ENCODE measurements around the gene NEURL1.

DNA sequence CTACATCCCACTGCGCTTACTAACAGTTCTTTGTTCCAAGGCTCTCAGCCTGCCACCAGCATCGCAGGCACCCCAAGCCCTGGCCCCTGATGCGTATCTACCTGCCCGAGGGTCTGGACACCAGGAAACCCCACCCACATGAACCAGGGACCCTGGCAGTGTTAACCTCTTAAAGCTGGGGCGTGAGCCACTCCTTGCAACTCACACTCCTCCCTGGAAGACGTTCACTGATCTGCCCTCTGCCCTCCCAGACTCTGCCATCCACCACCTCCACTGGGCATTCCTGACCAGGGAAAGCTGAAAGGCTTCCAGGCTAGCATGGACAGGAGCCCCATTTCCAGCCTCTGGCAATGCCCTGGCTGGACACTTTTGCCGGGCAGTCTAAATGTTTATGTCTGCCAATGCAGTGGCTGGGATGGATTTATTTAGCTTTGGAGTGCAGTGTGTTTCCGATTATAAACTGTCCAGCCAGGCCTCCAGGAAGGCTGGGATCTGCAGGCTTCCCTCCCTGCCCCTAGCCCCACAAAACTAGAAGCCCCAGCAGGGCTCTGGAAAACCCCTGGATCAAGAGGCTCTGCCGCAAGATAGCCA lies 117.5 kb downstream of the NEURL1 start:
- no peak for TF ChIP-seq EZH2 (IDR thresholded peaks at IDR 0.05; ENCODE audit: borderline replicate concordance, low read length)
- TF ChIP-seq, protein P1, sequence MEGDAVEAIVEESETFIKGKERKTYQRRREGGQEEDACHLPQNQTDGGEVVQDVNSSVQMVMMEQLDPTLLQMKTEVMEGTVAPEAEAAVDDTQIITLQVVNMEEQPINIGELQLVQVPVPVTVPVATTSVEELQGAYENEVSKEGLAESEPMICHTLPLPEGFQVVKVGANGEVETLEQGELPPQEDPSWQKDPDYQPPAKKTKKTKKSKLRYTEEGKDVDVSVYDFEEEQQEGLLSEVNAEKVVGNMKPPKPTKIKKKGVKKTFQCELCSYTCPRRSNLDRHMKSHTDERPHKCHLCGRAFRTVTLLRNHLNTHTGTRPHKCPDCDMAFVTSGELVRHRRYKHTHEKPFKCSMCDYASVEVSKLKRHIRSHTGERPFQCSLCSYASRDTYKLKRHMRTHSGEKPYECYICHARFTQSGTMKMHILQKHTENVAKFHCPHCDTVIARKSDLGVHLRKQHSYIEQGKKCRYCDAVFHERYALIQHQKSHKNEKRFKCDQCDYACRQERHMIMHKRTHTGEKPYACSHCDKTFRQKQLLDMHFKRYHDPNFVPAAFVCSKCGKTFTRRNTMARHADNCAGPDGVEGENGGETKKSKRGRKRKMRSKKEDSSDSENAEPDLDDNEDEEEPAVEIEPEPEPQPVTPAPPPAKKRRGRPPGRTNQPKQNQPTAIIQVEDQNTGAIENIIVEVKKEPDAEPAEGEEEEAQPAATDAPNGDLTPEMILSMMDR (conservative IDR thresholded peaks at IDR 0.05 in 1 of 2, IDR thresholded peaks at IDR 0.05 in 1 of 2; ENCODE audit: extremely low read depth in 1 of 2, insufficient read depth in 1 of 2, low read depth in 1 of 2, low read length in 2 of 2): no peak
